Muscle layer of duodenum (tissue), 2 donors: ENCODE data around the gene SMIM45.

Experiments
- H3K27ac ChIP-seq: one replicate; pipeline ENCODE4 v1.7.0; 2013; ENCODE audit warnings: mild to moderate bottlenecking, low read length
- H3K27me3 ChIP-seq: one replicate; pipeline ENCODE4 v1.7.0; 2013; ENCODE audit warnings: low read depth, mild to moderate bottlenecking, control low read depth, low read length
- H3K36me3 ChIP-seq, 2 donors: one replicate each; pipeline ENCODE4 v1.7.0; 2013; ENCODE audit warnings: low read length in 2 of 2, control low read depth in 1 of 2, mild to moderate bottlenecking in 1 of 2; ENCODE audit not compliant: insufficient read depth in 2 of 2, control insufficient read depth in 1 of 2
- H3K4me1 ChIP-seq, 2 donors: one replicate each; pipeline ENCODE4 v1.7.0; 2013; ENCODE audit warnings: low read length in 2 of 2, mild to moderate bottlenecking in 2 of 2, control low read depth in 1 of 2, moderate library complexity in 1 of 2; ENCODE audit not compliant: insufficient read depth in 2 of 2, control insufficient read depth in 1 of 2
- H3K4me3 ChIP-seq, 2 donors: one replicate each; pipeline ENCODE4 v1.7.0; 2013; ENCODE audit warnings: low read length in 2 of 2, low read depth in 1 of 2, mild to moderate bottlenecking in 1 of 2
- H3K9me3 ChIP-seq, 2 donors: one replicate each; pipeline ENCODE4 v1.7.0; 2013; ENCODE audit warnings: low read length in 2 of 2, control low read depth in 1 of 2, mild to moderate bottlenecking in 1 of 2; ENCODE audit not compliant: control insufficient read depth in 1 of 2
- donor health status: healthy.

Gene SMIM45

GRCh38 chr22:41928593-41929417 is 23.1 kb upstream of the SMIM45 start:
- Histone ChIP-seq H3K36me3 (no peaks in the 10 kb centered on the region), H3K27me3 (peaks cover 9% of the 10 kb centered on the region), H3K27ac (no peak overlapping the region), H3K4me3 (no peak overlapping the region), H3K9me3 (no peaks in the 10 kb centered on the region), H3K4me1 (peaks cover 0 to 9% of the 10 kb centered on the region in 2 donors)

DNA sequence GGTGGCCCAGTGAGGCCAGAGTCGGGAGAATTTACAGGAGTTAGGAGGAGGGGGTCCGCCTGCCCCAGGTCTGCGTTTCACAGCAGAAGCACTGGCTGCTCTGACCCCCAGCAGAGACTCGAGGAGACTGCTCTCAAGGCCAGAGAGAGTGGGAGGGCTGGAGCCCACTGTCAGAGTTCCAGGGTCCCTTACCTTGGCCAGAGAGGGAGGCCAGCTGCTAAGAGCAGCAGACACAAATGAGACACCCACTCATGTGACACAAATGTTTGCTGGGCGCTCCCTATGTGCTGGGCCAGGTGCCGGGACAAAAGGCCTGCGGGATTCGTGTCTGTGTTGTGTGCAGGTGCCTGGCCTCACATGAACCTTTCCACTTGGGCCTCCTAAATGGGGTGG is 22.5 kb upstream of the SMIM45 start:
- Histone ChIP-seq H3K4me1 (peaks cover 0 to 9% of the 10 kb centered on the region in 2 donors), H3K27ac (no peak overlapping the region), H3K4me3 (no peak overlapping the region), H3K27me3 (peaks cover 9% of the 10 kb centered on the region), H3K9me3 (no peaks in the 10 kb centered on the region), H3K36me3 (no peaks in the 10 kb centered on the region)

GRCh38 chr22:41931701-41932269 is 20.2 kb upstream of the SMIM45 start:
- Histone ChIP-seq H3K27me3 (no peaks in the 10 kb centered on the region), H3K4me3 (no peak overlapping the region), H3K4me1 (peaks cover 0 to 1% of the 10 kb centered on the region in 2 donors), H3K9me3 (no peaks in the 10 kb centered on the region), H3K36me3 (no peaks in the 10 kb centered on the region), H3K27ac (no peak overlapping the region)

DNA sequence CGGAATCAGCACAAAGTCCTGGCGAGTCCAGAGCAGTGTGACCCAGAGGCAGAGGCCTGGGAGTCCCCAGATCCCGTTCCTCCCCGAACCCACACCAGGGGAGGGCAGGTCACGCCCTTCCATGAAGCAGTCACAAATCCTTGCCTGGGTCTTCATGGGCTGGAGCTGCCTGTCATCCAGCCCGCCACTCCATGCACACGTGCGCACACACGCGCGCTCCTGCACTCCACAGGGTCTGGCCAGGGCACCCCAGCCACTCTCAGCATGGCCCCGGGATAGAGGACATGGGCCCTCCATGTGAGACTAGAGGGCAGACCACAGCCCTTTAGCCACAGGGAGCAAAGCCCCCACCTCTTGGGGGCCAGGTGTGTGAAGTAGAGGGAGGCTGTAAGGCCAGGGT is 19.6 kb upstream of the SMIM45 start:
- H3K9me3 ChIP-seq, result no peaks in the 10 kb centered on the region
- H3K4me1 ChIP-seq, result no peaks in the 10 kb centered on the region
- no peaks in the 10 kb centered on the region for H3K27me3 ChIP-seq
- no peak overlapping the region for H3K4me3 ChIP-seq
- H3K27ac ChIP-seq, result no peak overlapping the region
- no peaks in the 10 kb centered on the region for H3K36me3 ChIP-seq

- peaks cover 0 to 3% of the 10 kb centered on the region in 2 donors for H3K4me1 ChIP-seq
- no peaks in the 10 kb centered on the region for H3K9me3 ChIP-seq
- no peaks in the 10 kb centered on the region for H3K27me3 ChIP-seq
- no peak overlapping the region for H3K27ac ChIP-seq
- H3K36me3 ChIP-seq, result no peaks in the 10 kb centered on the region
- no peak overlapping the region for H3K4me3 ChIP-seq
Observed at GRCh38 chr22:41933411-41934177, 18.4 kb upstream of the SMIM45 start.

- no peak overlapping the region for H3K27ac ChIP-seq
Observed at GRCh38 chr22:41934284-41935014, 17.5 kb upstream of the SMIM45 start.

GRCh38 chr22:41935015-41935351 is 17.0 kb upstream of the SMIM45 start:
- H3K4me1 ChIP-seq, result peaks cover 0 to 11% of the 10 kb centered on the region in 2 donors
- no peaks in the 10 kb centered on the region for H3K9me3 ChIP-seq
- H3K27me3 ChIP-seq, result no peaks in the 10 kb centered on the region
- no peak overlapping the region for H3K27ac ChIP-seq
- no peaks in the 10 kb centered on the region for H3K36me3 ChIP-seq
- no peak overlapping the region for H3K4me3 ChIP-seq

More at GRCh38 chr22:41934284-41935014, 17.5 kb upstream of the SMIM45 start:
- Histone ChIP-seq H3K9me3 (no peaks in the 10 kb centered on the region), H3K4me1 (peaks cover 0 to 11% of the 10 kb centered on the region in 2 donors), H3K4me3 (no peak overlapping the region), H3K36me3 (no peaks in the 10 kb centered on the region), H3K27me3 (no peaks in the 10 kb centered on the region)

DNA sequence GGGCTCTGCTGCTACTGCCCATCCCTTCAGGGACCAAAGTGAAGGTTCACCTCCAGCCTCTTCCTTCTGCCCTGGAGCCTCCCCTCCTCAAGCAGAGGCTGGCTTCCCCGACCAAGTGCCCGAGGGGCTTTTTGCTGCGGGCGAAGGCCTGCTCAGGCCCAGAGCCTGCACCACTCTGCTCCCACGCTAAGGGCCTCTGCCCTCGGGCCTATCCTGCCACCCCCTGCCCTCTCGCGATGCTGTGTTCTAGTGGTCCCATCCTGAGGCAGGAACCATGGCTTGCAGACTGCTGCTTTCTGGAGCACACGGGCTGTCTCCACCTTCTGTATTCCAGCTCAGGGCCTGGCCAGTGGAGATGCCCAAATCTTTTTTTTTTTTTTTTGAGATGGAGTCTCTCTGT is 16.4 kb upstream of the SMIM45 start:
- no peaks in the 10 kb centered on the region for H3K27me3 ChIP-seq
- H3K36me3 ChIP-seq, result no peaks in the 10 kb centered on the region
- no peaks in the 10 kb centered on the region for H3K9me3 ChIP-seq
- H3K4me1 ChIP-seq, result peaks cover 0 to 11% of the 10 kb centered on the region in 2 donors
- H3K27ac ChIP-seq, result no peak overlapping the region
- no peak overlapping the region for H3K4me3 ChIP-seq

GRCh38 chr22:41936894-41937169 is 15.1 kb upstream of the SMIM45 start:
- Histone ChIP-seq H3K9me3 (no peaks in the 10 kb centered on the region), H3K4me1 (peaks cover 6 to 11% of the 10 kb centered on the region in 2 donors), H3K27me3 (no peaks in the 10 kb centered on the region), H3K36me3 (no peaks in the 10 kb centered on the region), H3K27ac (no peak overlapping the region), H3K4me3 (no peak overlapping the region)

GRCh38 chr22:41939981-41940831 is 11.7 kb upstream of the SMIM45 start:
- Histone ChIP-seq H3K27ac (peak overlapping the region; percentile 87), H3K27me3 (no peaks in the 10 kb centered on the region), H3K4me1 (peaks cover 6 to 11% of the 10 kb centered on the region in 2 donors), H3K9me3 (no peaks in the 10 kb centered on the region), H3K36me3 (no peaks in the 10 kb centered on the region), H3K4me3 (no peak overlapping the region)
